ENCODE results near the gene ZBTB20.

Gene ZBTB20

GRCh38 chr3:114558271-114558670, 588.8 kb downstream of the ZBTB20 start:
- DNase-seq, result no peak

- no peak for DNase-seq
These were observed 589.3 kb downstream of the ZBTB20 start for GRCh38 chr3:114557791-114558190.

GRCh38 chr3:114556657-114557213, 590.4 kb downstream of the ZBTB20 start:
- no peak for DNase-seq

GRCh38 chr3:114554731-114555130, 592.4 kb downstream of the ZBTB20 start:
- DNase-seq, result peak; percentile 81

GRCh38 chr3:114553949-114554593, 593.0 kb downstream of the ZBTB20 start:
- no peak for DNase-seq

GRCh38 chr3:114552527-114552812, 594.6 kb downstream of the ZBTB20 start:
- DNase-seq, result no peak

- no peak for DNase-seq
These were observed 595.1 kb downstream of the ZBTB20 start for GRCh38 chr3:114551770-114552526.

GRCh38 chr3:114550165-114550564, 596.9 kb downstream of the ZBTB20 start:
- DNase-seq, result no peak

GRCh38 chr3:114545193-114545592, 601.9 kb downstream of the ZBTB20 start:
- DNase-seq, result no peak

- no peak for DNase-seq
These were observed 604.7 kb downstream of the ZBTB20 start for GRCh38 chr3:114542359-114542758.

GRCh38 chr3:114539525-114539924, 607.6 kb downstream of the ZBTB20 start:
- no peak for DNase-seq

- no peak for DNase-seq
These were observed 608.9 kb downstream of the ZBTB20 start for GRCh38 chr3:114538211-114538610.

- no peak for DNase-seq
These were observed 618.6 kb downstream of the ZBTB20 start for GRCh38 chr3:114528517-114528916.

- no peak for DNase-seq
These were observed 619.9 kb downstream of the ZBTB20 start for GRCh38 chr3:114527036-114527644.

- no peak for DNase-seq
These were observed 621.8 kb downstream of the ZBTB20 start for GRCh38 chr3:114525278-114525677.

GRCh38 chr3:114519415-114519814, 627.7 kb downstream of the ZBTB20 start:
- peak; percentile 28 for DNase-seq

GRCh38 chr3:114518206-114518808, 628.8 kb downstream of the ZBTB20 start:
- no peak for DNase-seq

GRCh38 chr3:114510201-114510600, 636.9 kb downstream of the ZBTB20 start:
- DNase-seq, result no peak

- no peak for DNase-seq
These were observed 637.3 kb downstream of the ZBTB20 start for GRCh38 chr3:114509756-114510155.

- no peak for DNase-seq
These were observed 638.1 kb downstream of the ZBTB20 start for GRCh38 chr3:114508976-114509375.

- no peak for DNase-seq
These were observed 638.9 kb downstream of the ZBTB20 start for GRCh38 chr3:114508208-114508607.

- DNase-seq, result no peak
These were observed 640.3 kb downstream of the ZBTB20 start for GRCh38 chr3:114506591-114507300.

All from inflammatory macrophage treated with lipopolysaccharide for 4 hours (primary cell).